GM06990 (cell line): ENCODE results near the gene SLC8B1.

Experiments
- DNase-seq: peaks from one replicate; pipeline ENCODE4 v3.0.0-alpha.2; 2011; ENCODE audit not compliant: insufficient read length; ENCODE audit errors: extremely low read depth
- H3K27me3 ChIP-seq: replicated peaks from 2 replicates; pipeline ENCODE4 v1.6.0; 2011; ENCODE audit warnings: low read length; ENCODE audit not compliant: control insufficient read depth, insufficient read depth
- H3K36me3 ChIP-seq: 2 replicates; pipeline ENCODE4 v1.5.1; 2011; ENCODE audit warnings: low read length; ENCODE audit not compliant: control insufficient read depth, insufficient read depth
- H3K4me3 ChIP-seq: replicated peaks from 2 replicates; pipeline ENCODE4 v1.5.1; 2011; ENCODE audit warnings: low read depth, mild to moderate bottlenecking, control low read depth, low read length
- CTCF ChIP-seq: IDR thresholded peaks from 2 replicates; pipeline ENCODE4 v1.5.1; 2011; ENCODE audit warnings: low read length, control low read depth, mild to moderate bottlenecking, inconsistent platforms; ENCODE audit not compliant: insufficient read depth, poor library complexity, severe bottlenecking

SLC8B1 gene

GRCh38 chr12:113299619-113300237 is 35.2 kb downstream of the SLC8B1 start:
- no peak for DNase-seq
- Histone ChIP-seq H3K36me3 (peaks cover 7% of the 10 kb centered on the region), H3K4me3 (no peak overlapping the region), H3K27me3 (no peaks in the 10 kb centered on the region)
- TF ChIP-seq CTCF, result no peak

- DNase-seq, result no peak
- Histone ChIP-seq H3K4me3 (no peak overlapping the region), H3K27me3 (no peaks in the 10 kb centered on the region), H3K36me3 (peaks cover 7% of the 10 kb centered on the region)
- no peak for TF ChIP-seq CTCF
Measured at GRCh38 chr12:113298861-113299545, 35.9 kb downstream of the SLC8B1 start.

DNA sequence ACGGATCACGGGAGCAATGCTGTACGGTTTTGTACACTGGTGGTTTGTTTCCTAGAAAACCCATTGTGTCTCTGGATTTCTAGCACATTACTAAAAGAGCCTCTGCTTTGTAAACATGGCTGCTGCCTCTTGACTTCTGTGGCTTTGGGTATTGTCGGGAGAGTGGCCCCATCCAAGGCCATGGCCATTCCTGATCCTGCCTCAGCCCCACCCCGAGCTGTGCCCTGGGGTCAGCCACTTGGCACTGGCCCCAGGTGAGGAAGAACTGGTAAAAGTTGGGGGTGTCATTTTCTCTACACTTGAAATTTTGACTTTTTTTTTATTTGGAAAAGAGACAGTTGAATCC is 36.5 kb downstream of the SLC8B1 start:
- Histone ChIP-seq H3K4me3 (no peak overlapping the region), H3K36me3 (peaks cover 9% of the 10 kb centered on the region), H3K27me3 (no peaks in the 10 kb centered on the region)
- no peak for DNase-seq
- TF ChIP-seq CTCF, result no peak

- Histone ChIP-seq H3K27me3 (no peaks in the 10 kb centered on the region), H3K36me3 (peaks cover 14% of the 10 kb centered on the region), H3K4me3 (no peak overlapping the region)
- TF ChIP-seq CTCF, result no peak
- no peak for DNase-seq
Measured at GRCh38 chr12:113297621-113298471, 37.1 kb downstream of the SLC8B1 start.

DNA sequence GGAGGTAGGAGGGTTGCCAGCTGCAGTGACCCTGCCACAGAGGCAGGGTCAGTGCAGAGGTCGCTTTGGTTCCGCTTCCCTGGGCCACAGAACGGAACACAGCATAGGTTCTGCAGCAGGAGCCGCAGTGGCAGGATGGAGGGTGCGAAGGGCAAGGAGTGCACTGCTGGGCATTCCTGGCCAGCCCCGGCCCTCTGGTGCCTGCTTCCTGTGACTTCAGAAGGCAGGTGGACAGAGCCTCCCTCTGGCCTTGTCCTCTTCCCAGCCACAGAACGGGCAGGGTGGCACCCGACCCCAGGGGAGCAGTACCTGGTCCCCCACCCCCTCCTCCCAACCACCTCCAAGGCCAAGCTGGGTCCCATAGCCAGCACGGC is 37.7 kb downstream of the SLC8B1 start:
- DNase-seq, result no peak
- Histone ChIP-seq H3K27me3 (no peaks in the 10 kb centered on the region), H3K36me3 (peaks cover 15% of the 10 kb centered on the region), H3K4me3 (no peak overlapping the region)
- no peak for TF ChIP-seq CTCF
